Ascending aorta (tissue), 2 donors: ENCODE measurements around the gene HS3ST3B1. TPM values are rescaled to one million over a fixed set of nuclear protein-coding genes. Genes with fewer than 3 reads are reported as not detected.

ENCODE experiments used
- DNase-seq, 2 donors: peaks; one replicate each; pipeline ENCODE4 v3.0.0-alpha.2; 2019; ENCODE audit warnings: low spot score in 2 of 2
- H3K27ac ChIP-seq, 2 donors: fragments of 200-600 bp; sonication (generic); one replicate each; pipeline ENCODE4 v1.5.1; 2016 to 2017; ENCODE audit warnings: mild to moderate bottlenecking in 1 of 2
- H3K27me3 ChIP-seq: fragments of 200-600 bp; sonication (generic); one replicate; pipeline ENCODE4 v1.5.1; 2017
- H3K36me3 ChIP-seq, 2 donors: fragments of 200-600 bp; sonication (generic); one replicate each; pipeline ENCODE4 v1.5.1; 2016
- H3K4me1 ChIP-seq, 2 donors: fragments of 200-600 bp; sonication (generic); one replicate each; pipeline ENCODE4 v1.5.1; 2016 to 2017; ENCODE audit warnings: mild to moderate bottlenecking in 1 of 2
- H3K4me3 ChIP-seq, 2 donors: fragments of 200-600 bp; sonication (generic); one replicate each; pipeline ENCODE4 v1.5.1; 2016 to 2017; ENCODE audit warnings: mild to moderate bottlenecking in 1 of 2
- H3K9me3 ChIP-seq, 2 donors: fragments of 200-600 bp; sonication (generic); one replicate each; pipeline ENCODE4 v1.5.1; 2016
- intact Hi-C: fragments of 100-400 bp; cut with DNase I; formaldehyde crosslinking; loops from one replicate; pipeline ENCODE4 v1.15.1; 2023
- total RNA-seq: library from RNA; depleted of rRNA; stranded (reverse); fragments of >200 nt; gene quantifications from one replicate; pipeline ENCODE4 v1.1.0, GENCODE V29; 2016
- TF ChIP-seq, protein P1 (sequence below), 3 experiments: fragments of 200-600 bp in 2 of 3; fragments of 450-650 bp in 1 of 3; sonication (generic) in 2 of 3; IDR thresholded peaks; one replicate each; pipeline ENCODE4 v1.5.1; 2016 to 2019; ENCODE audit warnings: antibody characterized with exemption in 3 of 3, mild to moderate bottlenecking in 1 of 3, moderate library complexity in 1 of 3

HS3ST3B1 gene
- total RNA-seq, 1 donor from 2014 or later: 14.6 TPM

DNA sequence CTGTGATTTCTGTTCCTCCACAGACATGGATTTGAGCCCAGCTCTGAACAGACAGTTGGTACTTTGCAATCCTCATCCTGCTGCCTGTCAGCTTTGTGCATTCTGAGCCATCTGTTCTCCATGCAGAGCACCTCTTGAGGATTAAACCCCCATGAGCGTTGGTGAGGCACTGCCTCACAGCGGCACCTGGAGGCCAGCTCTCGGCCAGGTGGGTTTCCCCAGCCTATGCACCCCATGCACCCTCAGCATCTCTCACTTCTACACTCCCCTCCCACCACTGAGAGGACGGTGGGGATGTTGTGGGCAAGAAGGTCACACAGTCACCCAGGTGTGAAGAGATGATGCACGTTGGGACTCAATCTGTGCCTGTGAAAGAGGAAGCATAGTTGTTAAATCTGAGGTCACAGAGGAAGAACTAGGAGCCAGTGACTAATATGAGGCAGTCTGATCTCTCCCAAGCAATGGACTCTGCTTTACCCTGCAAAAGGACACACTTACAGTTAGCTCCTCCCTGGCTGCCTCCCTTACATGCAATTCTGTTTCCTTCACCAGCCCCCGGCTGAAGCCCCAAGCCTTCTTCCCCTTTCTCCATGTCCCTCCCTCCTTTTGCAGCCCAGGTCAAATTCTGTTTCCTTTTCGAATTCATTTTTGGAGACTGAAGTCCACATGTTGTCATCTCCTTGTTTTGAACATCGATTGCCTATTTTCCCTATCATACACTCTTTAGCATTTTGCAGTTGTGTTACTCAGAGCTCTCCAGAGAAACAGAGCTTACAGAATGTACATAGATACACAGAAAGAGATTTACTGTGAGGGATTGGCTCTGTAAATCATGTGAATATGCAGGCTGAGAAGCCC, 58.5 kb downstream of the HS3ST3B1 start:
- H3K36me3 ChIP-seq: no peaks in the 10 kb centered on the region
- no peak overlapping the region for H3K4me3 ChIP-seq
- no peaks in the 10 kb centered on the region for H3K9me3 ChIP-seq
- H3K27ac ChIP-seq: no peak overlapping the region
- H3K27me3 ChIP-seq: no peaks in the 10 kb centered on the region
- TF ChIP-seq, protein P1, sequence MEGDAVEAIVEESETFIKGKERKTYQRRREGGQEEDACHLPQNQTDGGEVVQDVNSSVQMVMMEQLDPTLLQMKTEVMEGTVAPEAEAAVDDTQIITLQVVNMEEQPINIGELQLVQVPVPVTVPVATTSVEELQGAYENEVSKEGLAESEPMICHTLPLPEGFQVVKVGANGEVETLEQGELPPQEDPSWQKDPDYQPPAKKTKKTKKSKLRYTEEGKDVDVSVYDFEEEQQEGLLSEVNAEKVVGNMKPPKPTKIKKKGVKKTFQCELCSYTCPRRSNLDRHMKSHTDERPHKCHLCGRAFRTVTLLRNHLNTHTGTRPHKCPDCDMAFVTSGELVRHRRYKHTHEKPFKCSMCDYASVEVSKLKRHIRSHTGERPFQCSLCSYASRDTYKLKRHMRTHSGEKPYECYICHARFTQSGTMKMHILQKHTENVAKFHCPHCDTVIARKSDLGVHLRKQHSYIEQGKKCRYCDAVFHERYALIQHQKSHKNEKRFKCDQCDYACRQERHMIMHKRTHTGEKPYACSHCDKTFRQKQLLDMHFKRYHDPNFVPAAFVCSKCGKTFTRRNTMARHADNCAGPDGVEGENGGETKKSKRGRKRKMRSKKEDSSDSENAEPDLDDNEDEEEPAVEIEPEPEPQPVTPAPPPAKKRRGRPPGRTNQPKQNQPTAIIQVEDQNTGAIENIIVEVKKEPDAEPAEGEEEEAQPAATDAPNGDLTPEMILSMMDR (IDR thresholded peaks at IDR 0.05): no peak
- intact Hi-C loops: no loop called here
- DNase-seq: no peak
- no peaks in the 10 kb centered on the region for H3K4me1 ChIP-seq

DNA sequence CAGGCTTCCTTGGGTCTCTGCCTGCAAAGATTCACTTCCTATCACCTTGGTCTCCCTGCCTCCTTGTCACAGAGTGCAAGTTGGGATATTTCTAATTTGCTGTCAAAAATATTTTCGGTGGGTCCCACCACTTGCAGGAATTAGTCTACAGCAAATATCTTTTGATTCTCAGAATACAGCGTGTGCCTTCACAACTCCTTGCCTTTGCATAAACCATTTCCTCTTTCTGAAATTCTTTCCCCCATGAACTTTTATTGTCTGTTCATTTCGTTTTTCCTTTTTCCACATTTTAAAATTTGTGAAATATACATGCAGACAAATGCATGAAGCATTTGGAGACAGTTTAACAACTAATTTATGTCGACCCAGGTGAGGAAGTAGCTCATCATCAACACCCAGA, 60.0 kb downstream of the HS3ST3B1 start:
- intact Hi-C loops: no loop called here
- H3K27ac ChIP-seq: no peak overlapping the region
- H3K4me1 ChIP-seq: no peaks in the 10 kb centered on the region
- no peaks in the 10 kb centered on the region for H3K27me3 ChIP-seq
- H3K36me3 ChIP-seq: no peaks in the 10 kb centered on the region
- DNase-seq: no peak
- no peaks in the 10 kb centered on the region for H3K9me3 ChIP-seq
- TF ChIP-seq, protein P1 (IDR thresholded peaks at IDR 0.05): no peak
- no peak overlapping the region for H3K4me3 ChIP-seq

DNA sequence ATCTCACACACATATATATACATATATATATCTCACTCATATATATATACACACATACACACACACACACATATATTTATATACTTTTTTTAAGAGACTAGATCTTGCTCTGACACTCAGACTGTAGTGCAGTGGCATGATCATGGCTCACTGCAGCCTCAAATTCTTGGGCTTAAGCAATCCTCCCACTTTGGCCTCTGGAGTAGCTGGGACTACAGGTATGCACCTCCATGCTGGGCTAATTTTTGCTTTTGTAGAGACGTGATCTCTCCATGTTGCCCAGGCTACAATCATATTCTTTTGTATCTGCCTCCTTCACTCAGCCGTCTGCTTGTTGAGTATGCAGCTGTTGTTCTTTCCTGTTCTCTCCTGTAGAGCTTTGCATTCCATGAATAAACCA, 60.6 kb downstream of the HS3ST3B1 start:
- DNase-seq: no peak
- Histone ChIP-seq H3K4me3 (no peak overlapping the region), H3K27ac (no peak overlapping the region), H3K4me1 (no peaks in the 10 kb centered on the region), H3K27me3 (no peaks in the 10 kb centered on the region), H3K9me3 (no peaks in the 10 kb centered on the region), H3K36me3 (no peaks in the 10 kb centered on the region)
- TF ChIP-seq, protein P1 (IDR thresholded peaks at IDR 0.05): no peak
- intact Hi-C loops: no loop called here

DNA sequence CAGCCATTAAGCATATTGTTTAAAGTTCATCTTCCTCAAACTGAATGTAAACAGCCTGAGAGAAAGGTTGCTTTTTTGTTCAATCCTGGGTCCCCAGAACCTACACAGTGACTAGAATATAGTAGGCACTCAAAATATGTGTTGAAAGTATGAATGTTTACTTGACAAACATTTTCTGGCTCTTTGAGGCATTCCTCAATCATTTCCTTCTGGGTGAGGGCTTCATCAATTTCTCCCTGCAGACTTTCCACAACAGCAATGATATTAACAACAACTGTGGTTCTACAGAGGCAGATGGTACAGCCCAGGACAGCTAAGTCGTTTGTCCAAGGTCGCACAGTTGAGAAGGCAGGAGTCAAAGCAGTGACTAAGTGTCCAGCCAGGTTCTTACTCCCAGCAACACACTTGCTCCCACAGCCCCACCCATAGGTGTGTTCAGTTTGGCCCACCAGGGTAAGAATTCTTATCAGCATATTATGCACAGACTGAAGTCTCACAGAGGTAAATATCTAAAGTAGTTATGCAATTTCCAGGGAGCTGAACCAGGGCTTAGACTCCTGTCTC, 61.1 kb downstream of the HS3ST3B1 start:
- H3K36me3 ChIP-seq: no peaks in the 10 kb centered on the region
- no peaks in the 10 kb centered on the region for H3K9me3 ChIP-seq
- intact Hi-C loops: no loop called here
- TF ChIP-seq, protein P1 (IDR thresholded peaks at IDR 0.05): no peak
- no peak for DNase-seq
- no peaks in the 10 kb centered on the region for H3K27me3 ChIP-seq
- H3K4me1 ChIP-seq: no peaks in the 10 kb centered on the region
- H3K4me3 ChIP-seq: no peak overlapping the region
- no peak overlapping the region for H3K27ac ChIP-seq

DNA sequence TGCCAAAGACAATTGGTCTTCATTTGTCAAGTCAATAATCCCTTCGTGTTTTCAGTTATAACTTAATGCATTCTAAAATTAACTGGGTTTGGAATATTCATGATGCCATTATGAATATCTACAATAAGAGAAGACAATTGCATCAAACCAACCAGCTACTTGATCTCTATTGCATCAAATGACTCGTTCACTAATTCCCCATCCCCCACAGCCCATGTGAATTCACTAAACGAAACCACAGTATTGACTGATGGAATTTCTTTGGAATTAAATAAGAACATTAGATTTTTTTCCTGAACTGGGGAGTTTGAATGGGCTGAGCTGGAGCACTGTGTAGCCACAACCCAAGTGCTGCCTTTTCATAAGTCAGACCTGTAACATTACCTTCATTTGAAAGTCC, 65.3 kb downstream of the HS3ST3B1 start:
- H3K27me3 ChIP-seq: no peaks in the 10 kb centered on the region
- DNase-seq: no peak

More for the DNA sequence above, 65.3 kb downstream of the HS3ST3B1 start:
- TF ChIP-seq, protein P1 (IDR thresholded peaks at IDR 0.05): no peak
- no peaks in the 10 kb centered on the region for H3K9me3 ChIP-seq
- H3K4me3 ChIP-seq: no peak overlapping the region
- H3K36me3 ChIP-seq: no peaks in the 10 kb centered on the region
- H3K4me1 ChIP-seq: no peaks in the 10 kb centered on the region
- H3K27ac ChIP-seq: no peak overlapping the region
- intact Hi-C loops: no loop called here
